GM19438 (cell line): ENCODE results near the gene PRDM11.
A peak's percentile ranks its signal among the peaks of the same experiment; 100 is the strongest.
"Not testable (repeated sequence)": the region's sequence is repeated elsewhere in the genome, so short reads cannot be mapped to it uniquely, and the experiment has no call there.

Experiments used
- ATAC-seq: cut with Tn5 transposase; IDR thresholded peaks from one replicate; pipeline ENCODE4 v1.9.1; 2021; ENCODE audit warnings: low read depth; ENCODE audit not compliant: unreplicated experiment

Gene PRDM11

GRCh38 chr11:45229401-45230020, 83.1 kb downstream of the PRDM11 start:
- no peak for ATAC-seq

- no peak for ATAC-seq
These were observed 86.1 kb downstream of the PRDM11 start for GRCh38 chr11:45232341-45233080.

GRCh38 chr11:45233121-45233803, 86.8 kb downstream of the PRDM11 start:
- ATAC-seq = peak; percentile 77

- ATAC-seq = no peak
These were observed 87.3 kb downstream of the PRDM11 start for GRCh38 chr11:45233804-45234170.

- no peak for ATAC-seq
These were observed 88.0 kb downstream of the PRDM11 start for GRCh38 chr11:45234306-45235006.

GRCh38 chr11:45237711-45238315, 91.4 kb downstream of the PRDM11 start:
- no peak for ATAC-seq

- no peak for ATAC-seq
These were observed 92.3 kb downstream of the PRDM11 start for GRCh38 chr11:45238724-45239123.

GRCh38 chr11:45239733-45240132, 93.3 kb downstream of the PRDM11 start:
- ATAC-seq = no peak

- no peak for ATAC-seq
These were observed 97.5 kb downstream of the PRDM11 start for GRCh38 chr11:45243967-45244366.

GRCh38 chr11:45245218-45246045, 99.0 kb downstream of the PRDM11 start:
- no peak for ATAC-seq

- ATAC-seq = no peak
These were observed 99.8 kb downstream of the PRDM11 start for GRCh38 chr11:45246241-45246640.

GRCh38 chr11:45247433-45247832, 101.0 kb downstream of the PRDM11 start:
- ATAC-seq = no peak

- no peak for ATAC-seq
These were observed 102.1 kb downstream of the PRDM11 start for GRCh38 chr11:45248501-45249011.

- ATAC-seq = not testable (repeated sequence)
These were observed 102.9 kb downstream of the PRDM11 start for GRCh38 chr11:45249372-45249771.

GRCh38 chr11:45250035-45250718, 103.7 kb downstream of the PRDM11 start:
- no peak for ATAC-seq

GRCh38 chr11:45252134-45252856, 105.9 kb downstream of the PRDM11 start:
- no peak for ATAC-seq

GRCh38 chr11:45252877-45253276, 106.4 kb downstream of the PRDM11 start:
- no peak for ATAC-seq

- ATAC-seq = no peak
These were observed 107.2 kb downstream of the PRDM11 start for GRCh38 chr11:45253640-45254039.
